GM12872 (cell line): ENCODE results near the gene JHY.

Source experiments
- TF ChIP-seq, protein P1 (sequence below): IDR thresholded peaks from 3 replicates; pipeline ENCODE4 v1.5.1; 2011; ENCODE audit warnings: low read depth, mild to moderate bottlenecking, low read length, moderate library complexity; ENCODE audit not compliant: insufficient read depth

The JHY gene

DNA sequence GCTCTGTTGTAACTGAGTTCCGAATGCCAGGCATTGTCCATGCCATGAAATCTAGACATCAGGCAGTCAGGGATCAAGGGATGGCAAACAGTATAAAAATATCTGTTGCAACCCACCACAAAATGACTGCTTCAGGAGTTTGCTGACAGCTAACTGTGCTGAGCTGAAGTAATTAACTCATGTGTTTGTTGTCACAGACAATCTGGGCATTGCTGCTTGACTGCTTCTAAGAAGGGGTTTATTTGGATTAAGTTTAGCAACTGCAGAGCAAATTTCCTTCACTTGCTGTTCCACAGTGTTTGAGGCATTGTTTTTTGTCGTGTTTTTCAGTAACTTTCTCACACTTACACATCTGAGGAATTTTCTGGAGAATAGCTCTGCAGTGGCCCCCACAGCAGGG is 68.7 kb downstream of the JHY start:
- TF ChIP-seq, protein P1, sequence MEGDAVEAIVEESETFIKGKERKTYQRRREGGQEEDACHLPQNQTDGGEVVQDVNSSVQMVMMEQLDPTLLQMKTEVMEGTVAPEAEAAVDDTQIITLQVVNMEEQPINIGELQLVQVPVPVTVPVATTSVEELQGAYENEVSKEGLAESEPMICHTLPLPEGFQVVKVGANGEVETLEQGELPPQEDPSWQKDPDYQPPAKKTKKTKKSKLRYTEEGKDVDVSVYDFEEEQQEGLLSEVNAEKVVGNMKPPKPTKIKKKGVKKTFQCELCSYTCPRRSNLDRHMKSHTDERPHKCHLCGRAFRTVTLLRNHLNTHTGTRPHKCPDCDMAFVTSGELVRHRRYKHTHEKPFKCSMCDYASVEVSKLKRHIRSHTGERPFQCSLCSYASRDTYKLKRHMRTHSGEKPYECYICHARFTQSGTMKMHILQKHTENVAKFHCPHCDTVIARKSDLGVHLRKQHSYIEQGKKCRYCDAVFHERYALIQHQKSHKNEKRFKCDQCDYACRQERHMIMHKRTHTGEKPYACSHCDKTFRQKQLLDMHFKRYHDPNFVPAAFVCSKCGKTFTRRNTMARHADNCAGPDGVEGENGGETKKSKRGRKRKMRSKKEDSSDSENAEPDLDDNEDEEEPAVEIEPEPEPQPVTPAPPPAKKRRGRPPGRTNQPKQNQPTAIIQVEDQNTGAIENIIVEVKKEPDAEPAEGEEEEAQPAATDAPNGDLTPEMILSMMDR = no peak

DNA sequence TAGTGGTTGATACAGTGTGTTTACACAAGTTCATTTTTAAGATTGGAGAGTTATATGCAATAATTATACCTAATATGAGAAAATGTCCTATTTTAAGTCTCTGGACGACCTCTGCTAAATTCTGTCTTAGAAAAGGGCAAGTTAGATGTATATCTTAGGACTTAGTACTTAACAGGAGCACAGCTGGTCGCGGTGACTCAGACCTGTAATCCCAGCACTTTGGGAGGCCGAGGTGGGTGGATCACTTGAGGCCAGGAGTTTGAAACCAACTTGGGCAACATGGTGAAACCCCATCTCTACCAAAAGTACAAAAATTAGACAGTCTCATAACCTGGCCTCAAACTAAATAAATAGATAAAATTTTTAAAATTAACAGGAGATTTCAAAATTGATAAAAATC is 71.9 kb downstream of the JHY start:
- TF ChIP-seq, protein P1 = no peak

DNA sequence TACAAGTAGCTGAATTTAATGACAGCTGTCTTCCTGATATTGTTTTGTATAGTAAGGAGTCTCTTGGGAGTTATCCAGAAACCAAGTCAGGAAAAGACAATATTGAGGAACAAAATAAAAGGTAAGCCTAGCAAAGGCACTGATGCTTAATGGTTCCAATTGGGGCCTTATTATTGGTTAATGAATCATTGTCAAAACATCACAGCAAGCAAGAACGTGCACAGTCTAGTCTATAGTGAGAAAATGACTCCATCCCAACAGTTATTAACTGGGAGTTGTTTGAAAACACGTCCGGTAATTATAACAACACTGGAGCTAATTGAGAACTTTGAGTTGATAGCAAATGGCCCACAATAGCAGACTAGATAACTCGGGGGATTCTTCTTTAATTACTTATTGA is 81.4 kb downstream of the JHY start:
- TF ChIP-seq, protein P1 = no peak

- TF ChIP-seq, protein P1 = no peak
These were observed 93.6 kb downstream of the JHY start for GRCh38 chr11:122976061-122976733.

DNA sequence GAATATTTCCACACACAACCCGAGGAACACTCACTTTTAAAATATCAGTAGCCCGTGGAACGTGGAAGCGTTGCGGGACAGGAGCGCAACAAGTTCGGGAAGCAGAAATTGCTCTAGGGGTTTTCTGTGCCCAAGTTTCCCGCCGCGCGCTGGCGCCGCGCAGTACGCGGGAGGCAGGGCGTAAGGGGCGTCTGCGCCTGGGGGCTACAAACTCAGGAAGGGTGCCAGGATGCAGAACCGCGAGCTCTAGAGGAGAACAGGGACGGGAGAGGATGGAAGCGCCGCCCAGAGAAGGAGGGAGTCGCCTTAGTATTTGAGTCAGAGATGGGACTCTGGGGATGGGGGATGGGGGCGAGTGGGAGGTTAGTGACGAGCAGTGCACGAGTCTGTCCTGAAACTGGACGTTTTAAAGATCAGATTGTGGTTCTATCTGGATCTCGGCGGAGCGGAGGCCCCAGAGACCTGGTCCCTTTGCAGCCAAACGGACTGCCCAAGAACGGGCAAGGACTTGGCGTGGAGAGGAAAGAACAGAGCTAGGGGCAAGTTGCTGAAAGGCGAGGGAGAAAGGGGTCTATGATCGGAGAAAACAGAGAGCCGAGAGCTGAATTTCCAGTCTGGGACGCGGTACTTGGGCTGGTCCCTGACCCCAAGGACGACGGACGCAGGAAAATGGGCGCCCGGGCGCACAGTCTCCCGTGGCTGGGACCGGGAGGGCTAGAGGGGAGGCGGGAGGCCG is 94.3 kb downstream of the JHY start:
- TF ChIP-seq, protein P1 = no peak

- TF ChIP-seq, protein P1 = no peak
These were observed 95.1 kb downstream of the JHY start for GRCh38 chr11:122977470-122978298.

- TF ChIP-seq, protein P1 = no peak
These were observed 95.7 kb downstream of the JHY start for GRCh38 chr11:122978299-122978620.
